ENCODE measurements around the gene ADORA1.

- TF ChIP-seq EP300 (IDR thresholded peaks at IDR 0.05; ENCODE audit: low read depth) (no peak), POLR2AphosphoS5 (IDR thresholded peaks at IDR 0.05) (no peak), POLR2A (IDR thresholded peaks at IDR 0.05) (no peak)
- TF ChIP-seq, protein P1, sequence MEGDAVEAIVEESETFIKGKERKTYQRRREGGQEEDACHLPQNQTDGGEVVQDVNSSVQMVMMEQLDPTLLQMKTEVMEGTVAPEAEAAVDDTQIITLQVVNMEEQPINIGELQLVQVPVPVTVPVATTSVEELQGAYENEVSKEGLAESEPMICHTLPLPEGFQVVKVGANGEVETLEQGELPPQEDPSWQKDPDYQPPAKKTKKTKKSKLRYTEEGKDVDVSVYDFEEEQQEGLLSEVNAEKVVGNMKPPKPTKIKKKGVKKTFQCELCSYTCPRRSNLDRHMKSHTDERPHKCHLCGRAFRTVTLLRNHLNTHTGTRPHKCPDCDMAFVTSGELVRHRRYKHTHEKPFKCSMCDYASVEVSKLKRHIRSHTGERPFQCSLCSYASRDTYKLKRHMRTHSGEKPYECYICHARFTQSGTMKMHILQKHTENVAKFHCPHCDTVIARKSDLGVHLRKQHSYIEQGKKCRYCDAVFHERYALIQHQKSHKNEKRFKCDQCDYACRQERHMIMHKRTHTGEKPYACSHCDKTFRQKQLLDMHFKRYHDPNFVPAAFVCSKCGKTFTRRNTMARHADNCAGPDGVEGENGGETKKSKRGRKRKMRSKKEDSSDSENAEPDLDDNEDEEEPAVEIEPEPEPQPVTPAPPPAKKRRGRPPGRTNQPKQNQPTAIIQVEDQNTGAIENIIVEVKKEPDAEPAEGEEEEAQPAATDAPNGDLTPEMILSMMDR (IDR thresholded peaks at IDR 0.05) = no peak
These were observed 34.2 kb downstream of the ADORA1 start for GRCh38 chr1:203161703-203162102.

All from transverse colon (tissue), 4 donors.